SKM-1 treated with dmso at 0.1 percent for 144 hours (cell line): ENCODE data around the gene CADM2.
"Not testable (repeated sequence)": the region's sequence is repeated elsewhere in the genome, so short reads cannot be mapped to it uniquely, and the experiment has no call there.

Experiments
- DNase-seq: peaks from one replicate; lab custom pipeline; 2025; ENCODE audit not compliant: unreplicated experiment; lab: John Stamatoyannopoulos, UW

Gene CADM2

DNA sequence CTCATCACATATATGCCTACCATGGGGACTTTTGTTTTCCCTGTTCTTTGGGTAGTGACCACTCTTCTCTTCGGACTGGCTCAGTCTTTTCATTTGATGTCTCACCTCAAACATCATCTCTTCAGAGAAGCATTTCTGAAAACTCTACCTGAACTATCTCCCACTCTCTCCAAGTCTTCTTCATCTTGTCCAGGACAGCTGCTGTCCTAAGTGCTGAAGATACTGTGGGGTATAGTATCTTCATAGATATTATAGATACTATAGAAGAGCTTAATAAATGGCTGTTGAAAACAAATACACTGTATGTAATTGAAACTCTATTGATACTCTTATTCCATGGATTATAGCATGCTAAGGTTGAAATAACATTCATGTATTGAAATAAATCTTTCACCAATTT is 672.3 kb downstream of the CADM2 start:
- no peak for DNase-seq

DNA sequence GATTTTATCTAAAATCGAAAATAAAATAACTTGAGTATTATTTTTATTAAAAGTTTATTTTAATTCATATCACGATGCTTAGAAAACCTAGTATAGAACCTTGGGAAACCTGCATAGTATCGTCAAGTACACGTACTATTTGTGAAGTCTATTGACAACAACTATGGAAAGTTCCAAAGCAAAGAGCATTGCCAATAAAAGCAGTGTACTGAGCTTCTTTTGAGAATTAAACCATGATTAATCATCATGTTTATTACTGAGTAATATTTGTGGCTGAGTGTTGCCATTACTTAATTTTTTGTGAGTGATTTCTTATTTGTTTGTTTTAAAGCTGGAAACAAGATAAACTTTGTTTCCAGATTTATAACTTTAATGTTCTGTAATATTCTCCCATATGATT is 674.1 kb downstream of the CADM2 start:
- DNase-seq: no peak

DNA sequence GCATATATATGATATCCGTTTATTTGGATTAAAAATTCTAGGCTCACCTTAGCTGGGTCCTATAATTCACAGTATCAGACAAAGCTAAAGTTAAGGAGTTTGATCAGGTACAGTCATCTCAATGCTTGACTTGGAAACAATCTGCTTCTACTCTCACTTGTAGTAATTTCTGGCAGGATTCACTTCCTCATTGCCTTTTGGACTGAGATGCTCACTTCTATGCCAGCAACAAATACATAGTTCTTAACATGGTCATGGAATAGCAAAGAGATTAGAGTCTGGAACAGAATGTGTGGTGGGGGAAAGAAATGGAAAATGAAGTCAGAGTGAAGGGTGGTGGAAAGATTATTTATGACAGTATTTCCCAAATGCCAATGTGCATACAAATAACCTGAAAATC is 693.6 kb downstream of the CADM2 start:
- DNase-seq: no peak

DNA sequence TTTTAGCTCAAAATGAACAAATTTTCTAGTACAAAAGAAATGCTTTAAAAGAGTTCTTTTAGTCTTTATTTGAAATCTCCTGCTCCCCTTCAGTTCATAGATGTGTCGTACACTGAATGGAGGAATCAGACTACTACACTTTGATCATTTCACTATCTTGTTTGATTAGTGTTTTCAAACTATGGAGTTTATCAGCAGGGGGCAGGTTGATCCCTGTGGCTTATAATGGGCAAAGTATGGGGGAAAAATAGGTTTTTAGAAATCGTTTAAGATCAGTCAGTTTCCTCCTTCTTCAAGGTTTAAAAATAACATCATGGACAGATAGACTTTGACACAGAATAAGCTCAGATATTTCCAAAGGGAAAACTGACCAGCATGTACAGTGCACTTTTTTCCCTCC is 701.7 kb downstream of the CADM2 start:
- no peak for DNase-seq

DNA sequence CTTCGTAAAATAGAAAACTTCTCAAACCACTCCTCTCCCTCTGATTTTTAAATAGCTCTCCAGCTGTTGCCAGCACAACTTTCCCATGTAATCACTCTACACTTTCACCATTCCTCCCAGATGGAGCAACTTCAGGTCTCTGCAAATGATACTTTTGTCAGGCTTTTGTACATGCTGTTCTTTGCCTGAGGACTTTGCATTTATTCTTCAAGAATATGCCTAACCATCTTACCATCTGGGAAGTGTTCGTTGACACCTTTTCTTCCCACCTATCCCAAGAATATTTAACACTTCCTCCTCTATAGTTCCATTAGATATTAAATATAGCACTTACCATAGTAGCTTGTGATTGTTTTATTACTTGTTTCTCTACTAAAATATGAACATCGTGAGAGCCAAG is 703.7 kb downstream of the CADM2 start:
- no peak for DNase-seq

DNA sequence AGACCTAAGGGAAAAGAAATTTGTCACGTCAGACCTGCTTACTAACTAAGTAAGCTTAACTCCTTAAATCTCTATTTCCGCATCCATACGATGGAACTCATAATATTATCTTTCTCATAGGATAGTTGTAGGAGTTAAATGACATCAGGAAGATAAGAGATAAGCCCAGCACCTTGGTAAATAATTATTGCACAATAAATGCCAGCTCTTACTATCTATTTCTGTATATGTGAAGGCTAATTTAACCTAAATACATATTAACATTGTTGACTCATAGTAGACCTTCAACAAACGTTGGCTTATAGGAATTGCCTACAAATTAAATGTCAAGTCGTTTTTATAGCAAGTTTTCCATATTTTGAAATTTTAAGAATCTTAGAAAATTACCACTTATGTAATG is 709.0 kb downstream of the CADM2 start:
- DNase-seq: no peak

DNA sequence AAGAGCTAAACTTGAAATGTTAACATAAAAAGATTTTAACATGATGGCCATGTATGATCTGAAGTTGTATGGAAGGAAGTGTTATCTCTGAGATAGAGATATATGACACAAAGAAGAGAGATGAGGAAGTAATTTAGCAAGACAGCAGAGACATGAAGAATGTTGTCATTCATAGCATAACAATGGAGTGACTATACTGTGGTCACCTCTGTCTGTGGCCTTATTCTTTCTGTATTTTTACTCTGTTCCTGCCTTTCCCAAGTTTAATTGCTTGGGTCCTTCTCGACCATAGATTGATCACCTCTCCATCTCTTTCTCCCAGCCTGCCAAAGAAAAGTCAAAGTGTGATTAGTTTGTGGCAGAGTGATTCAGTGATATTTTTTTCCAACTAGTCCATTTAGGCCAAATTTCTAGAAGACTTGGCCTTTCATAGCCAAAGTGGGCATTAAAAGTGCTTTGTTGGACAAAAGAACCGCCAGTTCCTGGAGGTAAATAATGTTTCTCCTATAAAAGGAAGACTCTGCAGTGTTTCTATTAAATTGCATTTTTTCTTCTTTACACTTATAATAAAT is 711.9 kb downstream of the CADM2 start:
- DNase-seq: no peak

DNA sequence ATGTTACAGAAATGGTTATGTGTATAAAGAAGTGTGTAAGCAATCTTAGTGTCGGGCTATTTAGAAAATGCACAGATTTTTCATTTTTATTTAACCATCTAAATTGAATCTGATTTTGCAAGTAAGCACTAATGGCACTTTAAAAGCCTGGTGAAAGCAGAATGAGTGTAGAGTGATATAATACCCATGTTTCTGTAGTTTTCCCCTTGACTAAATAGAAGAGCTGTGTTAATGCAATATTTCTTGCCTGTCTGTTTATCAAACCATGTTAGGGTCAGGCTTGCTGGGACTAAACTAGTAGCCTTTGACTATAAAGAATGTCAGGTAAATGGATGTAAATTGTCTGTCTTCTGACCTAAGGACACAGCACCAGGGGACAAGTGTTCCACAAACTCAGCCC is 714.0 kb downstream of the CADM2 start:
- DNase-seq: no peak

DNA sequence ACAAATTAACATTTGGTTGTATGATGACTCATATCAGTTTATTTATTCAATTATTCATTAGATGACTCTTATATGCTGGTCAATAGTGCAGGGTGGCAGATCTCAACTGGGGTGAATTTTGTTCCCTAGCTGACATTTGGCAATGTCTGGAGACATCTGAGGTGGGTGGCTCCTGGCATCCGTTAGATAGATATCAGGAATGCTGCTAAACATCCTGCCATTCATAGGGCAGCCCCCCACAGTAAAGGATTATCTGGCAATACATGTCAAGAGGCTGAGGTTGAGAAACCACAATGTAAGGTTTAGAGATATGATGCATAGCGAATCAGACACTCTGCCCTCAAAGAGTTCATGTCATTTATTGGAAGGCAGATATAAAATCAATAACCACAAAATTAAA is 719.9 kb downstream of the CADM2 start:
- no peak for DNase-seq

DNA sequence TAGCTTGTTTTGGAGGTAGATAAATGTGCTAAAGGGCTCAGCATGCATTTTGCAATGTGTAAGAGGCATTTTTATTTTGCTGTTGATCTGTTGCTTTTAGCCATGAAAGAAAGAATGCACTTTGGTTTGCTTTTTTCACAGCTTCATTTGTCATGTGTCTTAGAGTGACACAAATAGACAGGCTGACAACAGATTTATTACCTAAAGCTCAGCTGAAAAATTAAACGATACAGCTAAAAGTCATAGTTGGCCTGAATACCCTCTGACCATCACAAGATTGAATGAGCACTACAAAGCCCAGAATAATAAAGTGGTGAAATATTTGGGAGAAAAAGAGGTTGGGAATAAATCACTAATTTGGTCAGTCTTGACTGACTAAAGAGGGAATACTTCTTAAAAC is 723.1 kb downstream of the CADM2 start:
- DNase-seq: no peak

DNA sequence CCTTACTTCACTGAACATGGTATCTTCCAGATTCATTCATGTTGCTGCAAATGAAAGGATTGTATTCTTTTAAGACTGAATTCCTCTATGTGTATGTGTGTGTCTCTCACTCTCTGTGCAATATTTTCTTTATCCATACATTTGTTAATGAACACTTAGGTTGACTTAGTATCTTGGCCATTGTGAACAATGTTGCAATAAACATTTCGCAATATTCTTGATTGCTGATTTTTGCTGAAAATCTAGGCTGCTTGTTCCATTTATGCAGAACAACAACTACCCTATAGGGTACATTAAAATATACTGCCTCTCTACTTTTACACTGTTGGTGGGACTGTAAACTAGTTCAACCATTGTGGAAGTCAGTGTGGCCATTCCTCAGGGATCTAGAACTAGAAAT is 732.4 kb downstream of the CADM2 start:
- DNase-seq: no peak

DNA sequence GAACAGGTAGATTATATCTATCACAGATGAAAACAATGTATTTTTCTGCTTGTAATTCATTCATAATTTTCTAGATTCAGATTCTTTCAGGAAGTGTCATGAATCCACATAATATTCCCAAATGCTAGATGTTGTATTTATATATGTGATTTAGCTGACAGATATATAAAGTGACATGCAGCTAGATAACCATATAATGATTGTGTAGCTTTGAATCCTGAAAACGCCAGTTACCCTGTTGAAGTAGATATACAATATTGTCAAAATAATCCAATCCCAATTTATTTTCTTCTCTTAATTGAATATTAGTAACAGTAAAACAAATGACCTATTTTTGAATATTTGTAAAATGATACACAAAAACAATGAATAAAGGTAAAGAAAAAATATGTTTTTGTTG is 738.4 kb downstream of the CADM2 start:
- no peak for DNase-seq

DNA sequence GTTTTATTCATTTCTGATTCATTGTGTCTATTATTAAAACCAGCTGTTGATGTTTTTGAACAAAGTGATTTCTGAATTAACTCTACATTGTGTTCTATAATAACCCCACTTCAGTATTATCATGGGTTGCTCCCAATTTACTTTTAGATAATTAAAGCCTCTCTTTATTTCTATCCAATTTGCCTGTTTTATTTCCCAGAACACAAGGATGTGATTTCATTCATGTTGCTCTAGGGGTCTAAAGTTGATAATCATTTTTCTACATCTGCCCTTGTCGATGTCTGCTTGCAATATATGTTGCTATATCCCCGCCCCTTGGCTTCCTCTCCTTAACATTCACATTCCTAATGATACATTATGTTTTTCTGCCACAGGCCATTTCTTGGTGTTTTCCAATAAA is 747.3 kb downstream of the CADM2 start:
- no peak for DNase-seq

DNA sequence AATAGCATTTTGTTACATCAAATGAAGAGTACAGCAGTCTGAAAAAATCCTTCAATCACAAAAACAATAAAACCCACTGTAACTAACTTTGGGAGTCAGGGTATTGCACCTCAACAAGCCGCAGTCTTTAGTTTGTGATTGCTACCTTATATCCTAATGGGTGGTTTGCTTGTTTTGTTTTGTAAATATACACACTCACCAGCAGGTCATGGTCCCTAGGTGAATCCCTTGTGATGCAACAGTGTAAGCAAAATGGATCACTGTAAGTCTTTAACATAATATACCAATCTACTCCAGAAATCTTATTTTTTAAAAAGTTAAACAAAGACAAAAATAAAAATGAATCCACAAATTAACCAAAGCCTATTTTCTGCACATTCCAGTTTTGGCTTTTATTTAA is 749.5 kb downstream of the CADM2 start:
- DNase-seq: not testable (repeated sequence)

DNA sequence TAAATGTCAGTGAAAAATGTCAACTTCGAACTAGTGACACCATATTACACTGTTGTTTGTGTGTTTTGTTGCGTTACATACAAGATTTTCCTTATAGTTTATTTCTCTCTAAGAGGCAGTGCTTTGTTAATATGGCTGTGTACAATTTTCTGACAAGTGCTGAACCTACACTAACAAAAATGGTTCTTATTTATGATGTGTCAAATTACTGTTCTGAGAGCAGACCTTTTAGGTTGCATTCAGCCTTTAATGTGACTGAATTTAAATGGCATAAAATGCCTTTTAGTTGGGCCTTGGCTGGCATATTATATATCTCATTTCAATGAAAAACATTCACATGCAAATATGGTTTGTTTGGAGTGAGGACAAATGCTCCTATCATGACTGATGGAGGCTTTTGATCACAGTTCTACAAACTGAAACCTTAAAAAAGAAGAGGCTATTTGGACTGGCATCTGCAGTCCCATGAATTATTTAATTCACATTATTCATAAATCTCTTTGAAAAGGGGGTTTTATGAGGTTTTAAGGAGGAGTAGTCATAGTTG is 750.6 kb downstream of the CADM2 start:
- no peak for DNase-seq

DNA sequence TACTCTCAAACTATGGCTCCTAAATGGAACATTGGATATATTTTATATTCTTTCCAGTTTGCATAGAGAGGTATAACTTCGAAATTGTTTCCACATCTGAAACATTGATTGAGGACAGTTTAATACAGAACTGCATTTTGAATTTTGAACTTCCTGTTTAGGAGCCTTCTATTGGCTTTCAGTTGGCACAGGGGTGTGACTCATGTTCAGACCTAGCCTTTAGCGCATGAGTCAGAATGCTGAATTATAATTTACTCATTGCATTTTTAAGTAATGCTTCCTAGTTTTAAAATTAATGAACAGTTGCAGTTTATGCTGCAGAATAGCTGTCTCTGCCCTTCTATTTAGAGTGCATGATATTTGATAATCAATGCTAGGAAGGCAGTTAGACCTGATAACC is 751.7 kb downstream of the CADM2 start:
- DNase-seq: no peak

DNA sequence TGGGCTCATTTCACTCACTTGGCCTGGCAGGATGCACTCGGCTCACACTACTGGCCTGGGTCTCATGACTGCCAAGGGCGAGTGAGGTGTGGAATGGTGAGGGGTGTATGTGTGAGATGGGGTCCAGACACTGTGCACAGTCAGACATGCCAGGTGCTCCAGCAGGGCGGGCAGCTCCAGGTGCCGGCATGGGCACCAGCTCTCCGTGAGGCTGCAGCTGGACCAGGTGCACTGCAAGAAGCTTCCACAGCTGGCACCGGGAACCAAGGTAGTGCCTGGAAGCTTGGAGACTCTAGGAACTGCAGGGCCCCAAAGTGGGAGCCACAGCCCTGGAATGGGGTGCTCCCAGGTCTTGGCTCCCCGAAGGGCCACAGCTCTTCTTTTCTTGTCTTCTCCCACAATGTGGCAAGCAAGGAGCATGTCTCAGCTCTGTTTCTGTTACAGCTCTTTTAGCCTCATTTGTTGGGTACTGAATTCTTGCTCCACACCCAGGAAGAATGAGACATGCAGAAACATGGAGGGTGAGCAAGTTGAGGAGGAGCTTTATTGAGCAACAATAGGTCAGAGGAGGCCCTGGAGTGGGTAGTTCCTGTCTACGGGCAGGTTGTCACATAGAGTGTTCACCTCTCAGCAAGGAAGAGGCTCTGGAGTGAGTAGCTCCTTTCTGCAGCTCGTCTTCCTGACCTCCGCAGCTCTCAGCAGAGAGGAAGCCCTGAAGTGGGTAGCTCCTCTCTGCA is 762.8 kb downstream of the CADM2 start:
- DNase-seq: no peak

DNA sequence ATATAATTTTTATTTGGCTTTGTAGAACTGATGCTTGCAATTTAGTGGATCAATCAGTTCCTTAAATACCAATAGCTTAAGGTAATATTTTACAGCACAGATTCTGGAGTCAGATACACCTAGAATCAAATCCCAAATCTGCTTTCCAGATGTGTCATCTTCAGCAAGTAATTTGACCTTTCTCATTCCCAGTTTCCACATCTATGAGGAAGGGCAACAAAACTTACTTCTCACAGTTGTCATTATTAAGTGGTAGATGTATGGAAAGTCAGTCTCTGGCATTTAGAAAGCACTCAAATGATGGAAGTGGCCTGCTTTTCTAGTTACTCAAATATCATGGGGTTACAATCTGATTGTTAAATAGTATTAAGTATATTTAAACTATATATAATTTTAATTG is 767.0 kb downstream of the CADM2 start:
- no peak for DNase-seq

DNA sequence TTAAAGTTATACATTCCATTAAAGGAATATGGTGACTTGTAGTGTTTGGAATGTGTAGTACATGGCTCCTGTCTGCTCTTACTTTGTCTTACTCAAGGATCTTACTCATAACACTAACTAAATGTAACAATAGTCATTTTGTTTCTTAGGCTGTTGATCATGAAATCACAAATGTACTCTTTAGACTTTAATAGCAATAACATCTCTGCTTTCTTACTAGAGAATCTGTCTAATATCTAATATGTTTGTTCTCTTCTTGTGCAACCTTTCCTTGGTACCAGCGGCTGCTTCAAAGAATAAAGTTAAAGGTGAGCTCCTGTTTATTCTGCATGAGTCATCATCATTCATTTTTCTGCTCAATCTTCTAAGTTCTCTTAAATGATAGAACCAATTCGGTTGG is 767.5 kb downstream of the CADM2 start:
- DNase-seq: no peak

DNA sequence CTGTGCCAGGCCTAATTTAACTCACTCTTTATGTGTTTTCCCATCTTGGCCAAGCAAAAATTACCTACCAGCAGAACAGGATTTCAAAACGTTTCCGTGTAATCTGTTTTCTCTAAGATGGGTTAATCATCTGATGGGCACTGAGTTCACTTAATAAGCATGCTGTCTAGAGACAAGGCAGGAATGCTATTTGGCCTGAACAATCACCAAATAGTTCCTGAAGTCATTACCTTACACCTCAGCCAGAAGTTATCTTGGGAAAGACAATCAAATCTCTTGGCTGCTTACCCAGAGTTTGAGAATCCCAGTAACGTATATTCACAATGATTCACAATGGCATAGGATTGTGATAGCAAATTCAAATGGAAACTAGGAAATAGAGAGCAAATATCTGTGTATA is 779.1 kb downstream of the CADM2 start:
- DNase-seq: no peak

DNA sequence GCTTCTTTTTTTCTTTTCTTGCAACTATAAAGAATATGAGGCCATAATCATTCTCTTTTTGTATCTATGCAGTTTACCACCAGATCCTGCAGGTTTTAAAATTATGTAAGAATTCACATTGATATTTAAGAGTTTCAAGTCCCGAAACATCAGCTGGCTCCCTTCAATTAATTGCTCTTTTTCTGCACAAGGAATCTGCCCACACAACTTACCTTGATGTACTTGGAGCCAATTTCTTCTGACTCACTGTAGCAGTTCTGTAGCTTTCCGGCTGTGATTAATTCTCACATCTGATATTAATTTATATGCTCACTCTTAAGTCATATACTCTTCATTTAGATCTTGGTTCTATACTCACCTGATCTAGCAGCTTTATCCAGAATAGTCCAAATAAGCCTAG is 781.8 kb downstream of the CADM2 start:
- DNase-seq: no peak

DNA sequence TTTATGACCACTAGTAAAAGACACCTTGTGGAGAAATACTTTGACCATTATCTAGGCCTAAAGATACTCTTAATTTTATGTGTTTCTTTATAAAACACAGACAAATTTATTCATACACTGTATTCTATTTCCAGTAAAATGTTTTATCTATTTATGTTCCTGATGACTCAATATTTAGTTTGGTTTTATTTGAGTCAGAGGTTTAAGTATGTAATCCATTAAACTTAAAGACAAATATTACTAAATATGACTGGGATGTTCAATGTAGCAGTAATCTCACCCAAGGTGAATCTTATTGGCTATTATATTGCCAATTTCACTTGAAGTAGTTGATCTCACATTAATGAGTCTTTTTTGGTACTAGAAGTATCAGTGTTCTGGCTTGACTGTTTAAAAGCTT is 799.7 kb downstream of the CADM2 start:
- DNase-seq: no peak

DNA sequence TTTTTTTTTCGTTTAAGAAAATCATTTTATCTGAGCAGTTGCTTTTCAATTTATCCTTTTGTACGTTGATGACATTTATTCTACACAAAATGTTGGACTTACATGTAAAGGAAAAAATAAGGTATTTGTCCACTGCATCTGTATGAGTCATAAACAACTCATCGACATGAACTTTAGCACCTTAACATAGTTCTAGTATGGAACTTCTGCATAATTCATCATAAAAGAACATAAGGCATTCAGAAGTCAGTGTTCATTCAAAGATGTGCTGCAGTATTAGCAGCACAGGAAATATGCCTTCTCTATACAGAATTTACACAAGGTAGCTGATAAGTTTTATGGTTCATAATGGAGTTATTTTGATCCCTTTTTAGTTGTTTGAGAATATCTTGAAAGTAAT is 801.6 kb downstream of the CADM2 start:
- DNase-seq: no peak
